GM21528 (cell line): ENCODE measurements around the gene C2CD5.
A peak's percentile ranks its signal among the peaks of the same experiment; 100 is the strongest.
"Not testable (repeated sequence)": the region's sequence is repeated elsewhere in the genome, so short reads cannot be mapped to it uniquely, and the experiment has no call there.

Experiments used
- ATAC-seq: cut with Tn5 transposase; IDR thresholded peaks from one replicate; pipeline ENCODE4 v1.9.1; 2021; ENCODE audit warnings: mild to moderate bottlenecking, moderate library complexity; ENCODE audit not compliant: unreplicated experiment, low FRiP score

C2CD5 gene

GRCh38 chr12:22544038-22544979 is at the start of gene C2CD5:
C2CD5 (minus strand) TSS chr12:22544542; CDS start chr12:22544150, 392 bp downstream.
- ATAC-seq = peak; percentile 82

- ATAC-seq = no peak
These were observed 49.5 kb upstream of the C2CD5 start for GRCh38 chr12:22593864-22594263.

- ATAC-seq = no peak
These were observed 44.5 kb upstream of the C2CD5 start for GRCh38 chr12:22588817-22589216.

GRCh38 chr12:22578328-22578727 is 34.0 kb upstream of the C2CD5 start:
- ATAC-seq = no peak

GRCh38 chr12:22577667-22578066 is 33.3 kb upstream of the C2CD5 start:
- ATAC-seq = no peak

- no peak for ATAC-seq
These were observed 32.1 kb upstream of the C2CD5 start for GRCh38 chr12:22576473-22576872.

GRCh38 chr12:22576065-22576464 is 31.7 kb upstream of the C2CD5 start:
- no peak for ATAC-seq

- no peak for ATAC-seq
These were observed 30.6 kb upstream of the C2CD5 start for GRCh38 chr12:22574921-22575320.

- no peak for ATAC-seq
These were observed 28.8 kb upstream of the C2CD5 start for GRCh38 chr12:22573181-22573580.

GRCh38 chr12:22569253-22569652 is 24.9 kb upstream of the C2CD5 start:
- ATAC-seq = no peak

- no peak for ATAC-seq
These were observed 18.0 kb upstream of the C2CD5 start for GRCh38 chr12:22562036-22563028.

- not testable (repeated sequence) for ATAC-seq
These were observed 10.4 kb upstream of the C2CD5 start for GRCh38 chr12:22554750-22555149.

GRCh38 chr12:22551624-22552023 is 7.3 kb upstream of the C2CD5 start:
- ATAC-seq = no peak

- no peak for ATAC-seq
These were observed 913 bp upstream of the C2CD5 start for GRCh38 chr12:22545255-22545654.

GRCh38 chr12:22543246-22544037 is 900 bp downstream of the C2CD5 start:
- ATAC-seq = peak; percentile 56

GRCh38 chr12:22541496-22542155 is 2.7 kb downstream of the C2CD5 start:
- no peak for ATAC-seq

- no peak for ATAC-seq
These were observed 5.3 kb downstream of the C2CD5 start for GRCh38 chr12:22539055-22539454.

- no peak for ATAC-seq
These were observed 6.0 kb downstream of the C2CD5 start for GRCh38 chr12:22538311-22538710.

- no peak for ATAC-seq
These were observed 7.3 kb downstream of the C2CD5 start for GRCh38 chr12:22536971-22537544.
